A673 (cell line): ENCODE data around the gene N4BP3. TPM values are rescaled to one million over a fixed set of nuclear protein-coding genes. Genes with fewer than 3 reads are reported as not detected.

ENCODE experiments used
- BruUV-seq: library from RNA; stranded (reverse); fragments of 400-500 nt; replicated peaks from 2 replicates; lab custom pipeline; 2021; lab: Mats Ljungman, UMichigan
- CTCF ChIA-PET: fragments of 300-600 bp; sonication (Branson Sonifier 250); formaldehyde crosslinking; loops from one replicate; lab custom pipeline; 2022; ENCODE audit warnings: antibody characterized with exemption; lab: Charles Lee
- POLR2A ChIA-PET: fragments of 300-600 bp; sonication (Branson Sonifier 250); formaldehyde crosslinking; loops from one replicate; lab custom pipeline; 2022; ENCODE audit warnings: antibody characterized with exemption; ENCODE audit not compliant: low non-redundant PET; lab: Charles Lee
- DNase-seq: peaks from one replicate; pipeline ENCODE4 v3.0.0-alpha.2; 2015; ENCODE audit warnings: low spot score
- H3K27ac ChIP-seq: fragments of 200-600 bp; sonication (generic); 2 replicates; pipeline ENCODE4 v1.5.1; 2016; ENCODE audit warnings: mixed run types, low read depth, mild to moderate bottlenecking, mixed read lengths, antibody characterized with exemption, low read length; ENCODE audit not compliant: poor library complexity, severe bottlenecking
- H3K27me3 ChIP-seq: fragments of 200-600 bp; sonication (generic); replicated peaks from 2 replicates; pipeline ENCODE4 v1.6.1; 2017; ENCODE audit warnings: mixed run types, low read depth, mild to moderate bottlenecking, mixed read lengths, antibody characterized with exemption, low read length; ENCODE audit not compliant: insufficient read depth, poor library complexity
- H3K36me3 ChIP-seq: fragments of 200-600 bp; sonication (generic); 2 replicates; pipeline ENCODE4 v1.6.1; 2016; ENCODE audit warnings: mixed run types, mild to moderate bottlenecking, mixed read lengths, antibody characterized with exemption, low read length; ENCODE audit not compliant: insufficient read depth, poor library complexity, severe bottlenecking
- H3K4me1 ChIP-seq: fragments of 200-600 bp; sonication (generic); 2 replicates; pipeline ENCODE4 v1.6.1; 2017; ENCODE audit warnings: mixed run types, mild to moderate bottlenecking, mixed read lengths, antibody characterized with exemption, low read length; ENCODE audit not compliant: insufficient read depth, poor library complexity, severe bottlenecking
- H3K4me3 ChIP-seq: fragments of 200-600 bp; sonication (generic); 2 replicates; pipeline ENCODE4 v1.5.1; 2016; ENCODE audit warnings: low read depth, mixed run types, mild to moderate bottlenecking, mixed read lengths, low read length; ENCODE audit not compliant: poor library complexity, severe bottlenecking
- H3K9me3 ChIP-seq: fragments of 200-600 bp; sonication (generic); 2 replicates; pipeline ENCODE4 v1.6.1; 2016; ENCODE audit warnings: mixed run types, low read depth, mild to moderate bottlenecking, mixed read lengths, antibody characterized with exemption, low read length; ENCODE audit not compliant: poor library complexity, severe bottlenecking
- EZH2 ChIP-seq: fragments of 200-600 bp; sonication (generic); IDR thresholded peaks from 2 replicates; pipeline ENCODE4 v1.6.1; 2017; ENCODE audit warnings: borderline replicate concordance, low read depth, mild to moderate bottlenecking, mixed read lengths, antibody characterized with exemption, low read length; ENCODE audit not compliant: poor library complexity, severe bottlenecking
- intact Hi-C: fragments of 100-400 bp; cut with micrococcal nuclease; formaldehyde crosslinking; loops from one replicate; pipeline ENCODE4 v1.10.0; 2022; ENCODE audit not compliant: unreplicated experiment
- total RNA-seq: library from RNA; stranded (reverse); gene quantifications from 2 replicates; pipeline ENCODE4 v1.2.3, GENCODE V29; 2021
- TF ChIP-seq, protein P1 (sequence below): fragments of 300-800, 200-600 bp; sonication (generic); conservative IDR thresholded peaks from 2 replicates; pipeline ENCODE4 v1.5.1; 2017; ENCODE audit warnings: low read depth, mild to moderate bottlenecking, antibody characterized with exemption, low read length, moderate library complexity, mixed read lengths

N4BP3 gene
- total RNA-seq, 1 experiment from 2014 or later = 0.73 TPM

DNA sequence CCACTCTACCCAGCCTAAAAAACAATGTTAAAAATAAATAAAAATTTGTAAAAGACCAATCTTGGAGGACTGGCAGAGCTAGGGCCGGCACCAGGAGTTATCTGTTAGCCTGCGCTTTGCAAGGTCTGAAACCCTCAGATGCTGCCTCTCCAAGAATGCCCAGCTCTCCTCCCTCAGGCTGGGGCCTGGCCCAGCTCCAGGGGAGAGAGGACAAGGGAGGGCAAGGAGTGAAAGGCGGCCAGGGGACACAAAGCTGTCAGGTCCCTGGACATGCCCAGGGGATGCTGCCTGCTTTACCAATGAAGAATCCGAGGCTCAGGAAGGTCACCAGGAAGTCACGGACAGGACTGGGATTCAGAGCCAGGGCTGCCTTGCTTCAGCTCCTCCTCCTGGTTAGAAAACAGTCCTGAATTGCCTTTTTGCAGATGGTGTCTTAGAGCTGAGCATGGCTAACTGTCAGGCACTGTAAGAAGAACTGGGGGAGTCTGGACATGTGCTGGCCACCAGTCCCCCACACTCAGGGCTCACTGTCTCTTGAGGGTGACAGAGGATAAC is 5.5 kb upstream of the N4BP3 start:
- no TSS peak for BruUV-seq
- TF ChIP-seq EZH2 = no peak
- TF ChIP-seq, protein P1, sequence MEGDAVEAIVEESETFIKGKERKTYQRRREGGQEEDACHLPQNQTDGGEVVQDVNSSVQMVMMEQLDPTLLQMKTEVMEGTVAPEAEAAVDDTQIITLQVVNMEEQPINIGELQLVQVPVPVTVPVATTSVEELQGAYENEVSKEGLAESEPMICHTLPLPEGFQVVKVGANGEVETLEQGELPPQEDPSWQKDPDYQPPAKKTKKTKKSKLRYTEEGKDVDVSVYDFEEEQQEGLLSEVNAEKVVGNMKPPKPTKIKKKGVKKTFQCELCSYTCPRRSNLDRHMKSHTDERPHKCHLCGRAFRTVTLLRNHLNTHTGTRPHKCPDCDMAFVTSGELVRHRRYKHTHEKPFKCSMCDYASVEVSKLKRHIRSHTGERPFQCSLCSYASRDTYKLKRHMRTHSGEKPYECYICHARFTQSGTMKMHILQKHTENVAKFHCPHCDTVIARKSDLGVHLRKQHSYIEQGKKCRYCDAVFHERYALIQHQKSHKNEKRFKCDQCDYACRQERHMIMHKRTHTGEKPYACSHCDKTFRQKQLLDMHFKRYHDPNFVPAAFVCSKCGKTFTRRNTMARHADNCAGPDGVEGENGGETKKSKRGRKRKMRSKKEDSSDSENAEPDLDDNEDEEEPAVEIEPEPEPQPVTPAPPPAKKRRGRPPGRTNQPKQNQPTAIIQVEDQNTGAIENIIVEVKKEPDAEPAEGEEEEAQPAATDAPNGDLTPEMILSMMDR = no peak
- no peaks in the 10 kb centered on the region for H3K36me3 ChIP-seq
- POLR2A ChIA-PET = no interaction called here
- H3K4me3 ChIP-seq = no peak overlapping the region
- no peaks in the 10 kb centered on the region for H3K27me3 ChIP-seq
- no peaks in the 10 kb centered on the region for H3K9me3 ChIP-seq
- no peaks in the 10 kb centered on the region for H3K4me1 ChIP-seq
- no peak overlapping the region for H3K27ac ChIP-seq
- CTCF ChIA-PET = no interaction called here
- DNase-seq = no peak
- intact Hi-C loops = no loop called here

DNA sequence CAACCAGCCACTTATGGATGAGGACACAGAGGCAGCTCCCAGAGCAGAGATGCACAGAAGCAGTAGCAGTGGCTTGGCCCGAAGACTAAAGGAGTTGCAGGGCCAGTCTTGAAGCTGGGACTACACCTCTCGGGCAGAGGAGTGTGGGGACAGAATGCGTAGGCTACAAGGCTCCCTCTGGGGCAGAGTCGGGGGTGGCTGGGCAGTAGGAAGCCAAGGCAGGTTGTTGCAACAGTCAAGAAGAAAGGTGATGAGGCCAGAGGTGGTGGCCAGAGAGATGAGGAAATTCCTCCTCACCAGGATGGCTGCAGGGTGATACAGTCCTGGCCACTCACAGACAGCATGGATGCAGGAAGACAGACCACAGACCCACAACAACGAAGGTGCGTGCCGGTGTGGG is 4.9 kb upstream of the N4BP3 start:
- no peak for DNase-seq

DNA sequence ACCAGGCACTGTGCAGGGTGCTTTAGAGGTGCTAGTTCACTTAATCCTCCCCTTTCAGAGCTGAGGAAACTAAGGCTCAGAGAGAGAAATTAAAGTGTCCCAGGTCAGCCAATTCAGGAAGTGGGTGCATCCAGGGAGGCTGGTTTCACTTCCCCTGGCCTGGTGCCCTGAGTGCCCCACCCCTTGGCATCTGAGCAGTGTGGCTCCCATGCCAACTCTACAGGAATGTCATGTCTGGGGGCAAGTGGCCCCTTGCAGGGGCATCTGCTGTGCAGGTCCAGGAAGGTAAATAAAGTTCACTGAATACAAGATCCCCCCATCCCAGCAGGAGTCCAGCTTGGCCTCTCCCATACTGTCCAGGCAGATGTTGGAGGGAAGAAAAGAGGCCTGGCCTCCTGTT is 4.4 kb upstream of the N4BP3 start:
- TF ChIP-seq, protein P1 = no peak
- no peak for TF ChIP-seq EZH2
- no TSS peak for BruUV-seq
- Histone ChIP-seq H3K27me3 (no peaks in the 10 kb centered on the region), H3K9me3 (no peaks in the 10 kb centered on the region), H3K27ac (no peak overlapping the region), H3K4me1 (no peaks in the 10 kb centered on the region), H3K36me3 (no peaks in the 10 kb centered on the region), H3K4me3 (no peak overlapping the region)
- ChIA-PET POLR2A (no interaction called here), CTCF (no interaction called here)
- no peak for DNase-seq
- intact Hi-C loops = no loop called here

More for the DNA sequence above, 4.9 kb upstream of the N4BP3 start:
- ChIA-PET CTCF (no interaction called here), POLR2A (no interaction called here)
- Histone ChIP-seq H3K4me3 (no peak overlapping the region), H3K9me3 (no peaks in the 10 kb centered on the region), H3K27me3 (no peaks in the 10 kb centered on the region), H3K4me1 (no peaks in the 10 kb centered on the region), H3K27ac (no peak overlapping the region), H3K36me3 (no peaks in the 10 kb centered on the region)
- no TSS peak for BruUV-seq
- TF ChIP-seq, protein P1 = no peak
- no peak for TF ChIP-seq EZH2
- intact Hi-C loops = no loop called here
